GM21360 (cell line): ENCODE data around the gene PRRC2A.

Experiments
- ATAC-seq: cut with Tn5 transposase; IDR thresholded peaks from one replicate; pipeline ENCODE4 v1.9.1; 2021; ENCODE audit warnings: mild to moderate bottlenecking, moderate library complexity; ENCODE audit not compliant: unreplicated experiment

PRRC2A gene

DNA sequence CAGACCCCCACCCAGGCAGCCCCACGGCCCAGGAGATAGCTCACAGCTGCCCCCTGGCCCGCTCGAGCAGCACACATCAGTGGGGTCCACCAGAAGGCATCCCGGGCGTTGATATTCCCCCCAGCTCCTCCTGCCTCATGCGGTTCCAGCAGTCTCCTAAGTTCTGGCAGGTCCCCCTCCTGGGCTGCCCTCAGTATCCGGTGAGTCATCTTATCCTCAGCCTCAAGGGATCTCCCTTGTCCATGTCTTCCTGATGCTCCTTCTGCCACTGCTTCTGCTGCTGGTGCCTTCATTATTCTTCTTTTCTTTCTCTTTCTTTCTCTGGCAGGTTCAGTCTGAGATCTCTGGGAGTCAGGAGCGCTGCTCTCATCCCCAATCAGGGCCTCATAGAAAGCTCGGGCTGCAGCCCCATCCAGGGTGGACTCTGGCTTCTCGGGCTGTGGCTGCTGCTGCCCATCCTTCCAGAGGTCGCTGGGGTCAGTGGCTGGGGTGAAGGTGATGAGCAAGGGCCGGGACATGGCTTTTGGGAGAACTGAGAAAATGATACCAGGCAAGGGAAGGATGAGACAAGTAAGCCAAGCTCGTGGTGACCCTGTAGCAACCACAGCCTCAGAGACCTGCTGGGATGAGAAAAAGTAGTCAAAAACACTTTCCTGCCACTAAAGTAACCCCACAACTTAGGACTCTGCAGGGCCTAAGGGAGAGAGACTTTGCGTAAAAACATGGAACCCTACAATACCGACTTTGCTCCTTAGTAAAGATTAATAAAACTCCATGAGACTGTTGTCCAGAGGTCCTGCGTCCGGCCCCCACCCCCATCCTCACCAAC is 43.7 kb downstream of the PRRC2A start:
- no peak for ATAC-seq

GRCh38 chr6:31664790-31665500 is 44.4 kb downstream of the PRRC2A start, which contains the start of gene GPANK1:
GPANK1 (minus strand) TSS chr6:31664997; CDS start chr6:31664478, 519 bp downstream.
- ATAC-seq: peak; percentile 27

GRCh38 chr6:31665501-31666336 is 45.2 kb downstream of the PRRC2A start, which contains the start of gene CSNK2B:
CSNK2B (plus strand) TSS chr6:31666080; CDS start chr6:31666832, 752 bp downstream.
- peak; percentile 70 for ATAC-seq

- no peak for ATAC-seq
Observed at GRCh38 chr6:31666337-31666965, 45.9 kb downstream of the PRRC2A start.

DNA sequence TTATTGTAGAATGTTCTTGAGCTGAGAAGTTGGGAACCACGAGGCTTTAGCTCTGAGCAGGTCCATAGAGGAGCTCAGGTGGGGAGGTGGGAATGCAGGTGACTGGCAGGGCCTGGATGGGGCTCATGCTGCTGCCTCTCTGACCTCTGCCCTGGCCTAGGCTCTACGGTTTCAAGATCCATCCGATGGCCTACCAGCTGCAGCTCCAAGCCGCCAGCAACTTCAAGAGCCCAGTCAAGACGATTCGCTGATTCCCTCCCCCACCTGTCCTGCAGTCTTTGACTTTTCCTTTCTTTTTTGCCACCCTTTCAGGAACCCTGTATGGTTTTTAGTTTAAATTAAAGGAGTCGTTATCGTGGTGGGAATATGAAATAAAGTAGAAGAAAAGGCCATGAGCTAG is 49.2 kb downstream of the PRRC2A start, which contains the start of gene LY6G5B:
LY6G5B (plus strand) TSS at position 301 of the 400 bp plus-strand sequence. CDS start 975 bp downstream, outside the sequence.
- no peak for ATAC-seq

GRCh38 chr6:31676322-31676903 is 55.9 kb downstream of the PRRC2A start:
- ATAC-seq: no peak

DNA sequence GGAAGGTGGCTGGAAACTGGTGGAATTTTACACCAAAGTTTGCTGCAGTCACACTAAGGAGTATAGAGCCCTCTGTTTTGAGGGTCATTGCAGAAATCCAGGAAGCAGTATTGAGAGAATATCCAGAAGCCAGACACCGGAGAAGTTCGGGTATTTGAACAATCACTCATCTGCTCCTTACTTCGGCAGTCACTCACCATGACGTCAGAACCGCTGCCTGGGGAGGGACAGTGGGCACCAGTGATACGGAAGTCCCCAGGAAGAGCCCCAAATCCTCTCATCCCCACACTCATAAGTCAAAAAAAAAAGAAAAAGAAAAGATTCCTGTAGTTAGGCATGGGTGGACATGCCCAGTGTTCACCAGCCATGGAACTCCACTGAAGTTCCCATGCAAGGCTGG is 56.4 kb downstream of the PRRC2A start:
- ATAC-seq: no peak

GRCh38 chr6:31677955-31678354 is 57.4 kb downstream of the PRRC2A start:
- ATAC-seq: no peak

DNA sequence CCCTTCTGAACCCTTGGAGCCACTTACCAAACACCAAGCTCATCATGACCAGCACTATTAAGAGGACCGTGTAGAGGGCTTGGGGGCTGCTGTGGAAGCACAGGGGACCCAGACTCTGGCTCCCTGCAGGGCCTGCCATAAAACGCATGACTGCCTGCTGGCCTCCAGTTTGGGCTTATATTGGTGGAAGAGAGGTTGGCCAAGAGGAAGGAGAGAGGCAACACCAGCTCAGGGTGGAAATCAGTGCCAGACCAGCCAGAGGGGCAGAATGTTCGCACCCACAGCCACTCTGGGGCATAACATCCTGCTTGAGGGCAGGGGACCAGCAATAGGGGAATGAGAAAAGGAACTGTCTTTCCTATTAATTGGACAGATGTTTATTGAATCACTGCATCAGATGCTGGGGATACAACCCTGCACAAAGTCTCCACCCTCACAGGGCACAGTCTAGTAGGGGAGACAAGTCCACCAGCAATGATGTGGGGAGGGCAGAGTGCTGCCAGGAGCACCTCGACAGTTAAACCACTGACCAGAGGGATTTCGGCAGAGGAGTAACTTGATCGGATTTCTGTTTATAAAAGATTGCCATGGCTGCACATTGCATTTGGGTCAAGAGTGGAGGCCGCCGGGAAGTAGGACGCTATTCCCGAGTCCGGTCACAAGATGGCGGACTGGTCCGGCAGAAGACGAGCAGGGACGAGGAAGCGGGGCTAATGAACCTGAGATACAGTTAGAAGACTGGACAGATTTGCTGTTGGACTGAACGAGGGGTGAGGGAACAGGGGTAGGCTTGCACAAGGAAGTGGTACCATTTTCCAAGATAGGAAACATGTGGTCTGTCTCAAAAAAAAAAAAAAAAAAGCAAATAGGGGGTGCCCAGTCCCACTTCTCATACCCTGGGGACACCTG is 60.0 kb downstream of the PRRC2A start, which contains the start of gene LY6G5C:
LY6G5C (minus strand) TSS at position 842 of the 909 bp plus-strand sequence; CDS start at position 148, 694 bp downstream.
- ATAC-seq: no peak

- ATAC-seq: no peak
Observed at GRCh38 chr6:31681135-31681671, 60.7 kb downstream of the PRRC2A start.

GRCh38 chr6:31683591-31683990 is 63.1 kb downstream of the PRRC2A start:
- no peak for ATAC-seq

- no peak for ATAC-seq
Observed at GRCh38 chr6:31686483-31686882, 66.0 kb downstream of the PRRC2A start.

GRCh38 chr6:31687321-31687720 is 66.8 kb downstream of the PRRC2A start:
- no peak for ATAC-seq
